WTC11 (cell line): ENCODE results near the gene MEGF11.

Experiments
- CTCF ChIP-seq: fragments of 200-600 bp; IDR thresholded peaks from 2 replicates; pipeline ENCODE4 v1.8.0; 2022; ENCODE audit warnings: antibody characterized with exemption
- E2F1 ChIP-seq: sonication (generic); formaldehyde crosslinking; IDR thresholded peaks from 2 replicates; pipeline ENCODE4 v1.8.0; 2022; ENCODE audit warnings: mild to moderate bottlenecking, missing genetic modification reagents
- MXD4 ChIP-seq: fragments of 250-450 bp; sonication (Bioruptor Pico); IDR thresholded peaks from 2 replicates; pipeline ENCODE4 v1.8.0; 2021; ENCODE audit warnings: mild to moderate bottlenecking, moderate library complexity, borderline replicate concordance
- USF2 ChIP-seq: sonication (generic); formaldehyde crosslinking; IDR thresholded peaks from 2 replicates; pipeline ENCODE4 v1.8.1; 2023; ENCODE audit warnings: mild to moderate bottlenecking, missing genetic modification reagents, moderate library complexity

GRCh38 chr15:66147440-66147839, 106.1 kb downstream of the MEGF11 start:
- TF ChIP-seq CTCF (no peak), USF2 (no peak), E2F1 (no peak), MXD4 (no peak)
